NCI-H187 treated with DMSO at 0.1 percent for 48 hours (cell line): ENCODE measurements around the gene KLK2.

Experiments used
- DNase-seq: peaks from one replicate; lab custom pipeline; 2025; lab: John Stamatoyannopoulos, UW

Gene KLK2

GRCh38 chr19:50850738-50851137 lies 22.5 kb upstream of the KLK2 start:
- no peak for DNase-seq

DNA sequence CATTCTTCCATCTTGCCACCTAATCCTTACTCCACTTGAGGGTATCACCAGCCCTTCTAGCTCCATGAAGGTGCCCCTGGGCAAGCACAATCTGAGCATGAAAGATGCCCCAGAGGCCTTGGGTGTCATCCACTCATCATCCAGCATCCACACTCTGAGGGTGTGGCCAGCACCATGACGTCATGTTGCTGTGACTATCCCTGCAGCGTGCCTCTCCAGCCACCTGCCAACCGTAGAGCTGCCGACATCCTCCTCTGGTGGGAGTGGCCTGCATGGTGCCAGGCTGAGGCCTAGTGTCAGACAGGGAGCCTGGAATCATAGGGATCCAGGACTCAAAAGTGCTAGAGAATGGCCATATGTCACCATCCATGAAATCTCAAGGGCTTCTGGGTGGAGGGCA lies 21.6 kb upstream of the KLK2 start:
- no peak for DNase-seq

GRCh38 chr19:50854636-50855410 lies 18.4 kb upstream of the KLK2 start, which contains the start of gene KLK3:
Gene KLK3, plus strand, starts transcription at chr19:50854915. Its CDS starts 41 bp downstream, at chr19:50854956.
- DNase-seq = no peak

DNA sequence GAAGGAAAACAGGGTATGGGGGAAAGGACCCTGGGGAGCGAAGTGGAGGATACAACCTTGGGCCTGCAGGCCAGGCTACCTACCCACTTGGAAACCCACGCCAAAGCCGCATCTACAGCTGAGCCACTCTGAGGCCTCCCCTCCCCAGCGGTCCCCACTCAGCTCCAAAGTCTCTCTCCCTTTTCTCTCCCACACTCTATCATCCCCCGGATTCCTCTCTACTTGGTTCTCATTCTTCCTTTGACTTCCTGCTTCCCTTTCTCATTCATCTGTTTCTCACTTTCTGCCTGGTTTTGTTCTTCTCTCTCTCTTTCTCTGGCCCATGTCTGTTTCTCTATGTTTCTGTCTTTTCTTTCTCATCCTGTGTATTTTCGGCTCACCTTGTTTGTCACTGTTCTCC lies 15.9 kb upstream of the KLK2 start:
- no peak for DNase-seq

GRCh38 chr19:50858886-50859285 lies 14.4 kb upstream of the KLK2 start:
- DNase-seq = peak; percentile 73

DNA sequence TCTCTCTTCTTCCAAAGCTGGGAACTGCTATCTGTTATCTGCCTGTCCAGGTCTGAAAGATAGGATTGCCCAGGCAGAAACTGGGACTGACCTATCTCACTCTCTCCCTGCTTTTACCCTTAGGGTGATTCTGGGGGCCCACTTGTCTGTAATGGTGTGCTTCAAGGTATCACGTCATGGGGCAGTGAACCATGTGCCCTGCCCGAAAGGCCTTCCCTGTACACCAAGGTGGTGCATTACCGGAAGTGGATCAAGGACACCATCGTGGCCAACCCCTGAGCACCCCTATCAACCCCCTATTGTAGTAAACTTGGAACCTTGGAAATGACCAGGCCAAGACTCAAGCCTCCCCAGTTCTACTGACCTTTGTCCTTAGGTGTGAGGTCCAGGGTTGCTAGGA lies 13.4 kb upstream of the KLK2 start:
- DNase-seq = no peak

GRCh38 chr19:50861010-50861409 lies 12.2 kb upstream of the KLK2 start:
- no peak for DNase-seq

GRCh38 chr19:50861496-50862286 lies 11.5 kb upstream of the KLK2 start:
- no peak for DNase-seq

GRCh38 chr19:50869479-50869878 lies 3.8 kb upstream of the KLK2 start:
- DNase-seq = no peak

DNA sequence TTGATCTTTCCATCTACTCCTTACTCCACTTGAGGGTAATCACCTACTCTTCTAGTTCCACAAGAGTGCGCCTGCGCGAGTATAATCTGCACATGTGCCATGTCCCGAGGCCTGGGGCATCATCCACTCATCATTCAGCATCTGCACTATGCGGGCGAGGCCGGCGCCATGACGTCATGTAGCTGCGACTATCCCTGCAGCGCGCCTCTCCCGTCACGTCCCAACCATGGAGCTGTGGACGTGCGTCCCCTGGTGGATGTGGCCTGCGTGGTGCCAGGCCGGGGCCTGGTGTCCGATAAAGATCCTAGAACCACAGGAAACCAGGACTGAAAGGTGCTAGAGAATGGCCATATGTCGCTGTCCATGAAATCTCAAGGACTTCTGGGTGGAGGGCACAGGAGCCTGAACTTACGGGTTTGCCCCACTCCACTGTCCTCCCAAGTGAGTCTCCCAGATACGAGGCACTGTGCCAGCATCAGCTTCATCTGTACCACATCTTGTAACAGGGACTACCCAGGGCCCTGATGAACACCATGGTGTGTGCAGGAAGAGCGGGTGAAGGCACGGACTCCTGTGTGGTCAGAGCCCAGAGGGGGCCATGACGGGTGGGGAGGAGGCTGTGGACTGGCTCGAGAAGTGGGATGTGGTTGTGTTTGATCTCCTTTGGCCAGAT lies 2.7 kb upstream of the KLK2 start:
- DNase-seq = no peak

DNA sequence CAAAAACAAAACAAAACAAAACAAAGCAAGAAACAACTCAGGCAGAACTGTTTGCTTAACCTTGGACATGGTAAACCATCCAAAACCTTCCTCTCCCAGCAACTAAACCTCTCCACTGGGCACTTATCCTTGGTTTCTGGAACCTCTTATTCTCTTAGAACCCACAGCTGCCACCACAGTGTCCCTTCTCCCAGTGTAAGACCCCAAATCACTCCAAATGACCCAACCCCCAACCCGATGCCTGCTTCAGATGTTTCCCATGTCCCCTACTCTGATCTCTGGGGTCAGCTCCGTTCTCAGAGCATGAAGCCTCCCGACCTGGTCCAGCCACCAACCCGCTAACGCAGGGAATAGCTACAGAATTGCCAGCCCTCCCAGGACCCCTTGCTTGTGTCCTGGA lies 972 bp downstream of the KLK2 start:
- DNase-seq = no peak

DNA sequence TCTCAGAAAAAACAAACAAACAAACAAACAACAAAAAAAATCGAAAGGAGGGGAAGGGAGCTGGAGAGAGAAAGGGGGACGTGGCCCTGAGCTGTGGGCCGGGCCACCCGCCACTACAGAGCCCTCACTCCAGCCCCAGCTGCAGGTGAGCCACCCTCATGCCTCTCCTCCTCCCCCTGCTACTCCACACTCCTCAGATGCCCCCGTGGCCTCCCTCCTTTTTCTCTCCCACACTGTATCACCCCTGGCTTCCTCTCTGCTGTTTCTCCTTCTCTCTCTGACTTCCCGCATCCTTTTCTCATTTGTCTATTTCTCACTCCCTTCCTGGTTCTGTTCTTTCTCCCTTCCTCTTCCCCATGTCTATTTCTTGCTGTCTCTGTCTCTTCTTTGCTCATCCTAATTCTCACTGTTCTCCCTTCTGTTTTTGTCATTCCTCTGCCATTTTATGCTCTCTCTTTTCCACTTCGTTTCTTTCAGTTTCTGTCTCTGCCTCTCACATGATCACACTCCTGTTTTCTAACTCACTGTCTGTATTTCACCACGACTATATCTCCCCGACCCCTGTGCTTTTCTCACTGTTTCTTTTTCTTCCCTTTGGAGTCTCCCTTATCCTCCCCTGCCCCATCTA lies 2.7 kb downstream of the KLK2 start:
- DNase-seq = no peak

- no peak for DNase-seq
Observed at GRCh38 chr19:50876456-50876855, 3.2 kb downstream of the KLK2 start.

- DNase-seq = no peak
Observed at GRCh38 chr19:50877338-50877737, 4.1 kb downstream of the KLK2 start.

DNA sequence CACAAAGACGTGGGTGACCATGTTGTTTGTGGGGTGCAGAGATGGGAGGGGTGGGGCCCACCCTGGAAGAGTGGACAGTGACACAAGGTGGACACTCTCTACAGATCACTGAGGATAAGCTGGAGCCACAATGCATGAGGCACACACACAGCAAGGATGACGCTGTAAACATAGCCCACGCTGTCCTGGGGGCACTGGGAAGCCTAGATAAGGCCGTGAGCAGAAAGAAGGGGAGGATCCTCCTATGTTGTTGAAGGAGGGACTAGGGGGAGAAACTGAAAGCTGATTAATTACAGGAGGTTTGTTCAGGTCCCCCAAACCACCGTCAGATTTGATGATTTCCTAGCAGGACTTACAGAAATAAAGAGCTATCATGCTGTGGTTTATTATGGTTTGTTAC lies 5.6 kb downstream of the KLK2 start:
- no peak for DNase-seq

DNA sequence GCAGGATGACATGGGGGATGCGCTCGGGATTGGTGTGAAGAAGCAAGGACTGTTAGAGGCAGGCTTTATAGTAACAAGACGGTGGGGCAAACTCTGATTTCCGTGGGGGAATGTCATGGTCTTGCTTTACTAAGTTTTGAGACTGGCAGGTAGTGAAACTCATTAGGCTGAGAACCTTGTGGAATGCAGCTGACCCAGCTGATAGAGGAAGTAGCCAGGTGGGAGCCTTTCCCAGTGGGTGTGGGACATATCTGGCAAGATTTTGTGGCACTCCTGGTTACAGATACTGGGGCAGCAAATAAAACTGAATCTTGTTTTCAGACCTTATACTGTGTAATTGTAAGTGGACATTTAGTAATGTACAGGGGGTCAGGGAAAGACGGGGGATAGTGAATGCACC lies 7.0 kb downstream of the KLK2 start:
- no peak for DNase-seq

- DNase-seq = no peak
Observed at GRCh38 chr19:50882188-50882587, 8.9 kb downstream of the KLK2 start.

GRCh38 chr19:50889638-50890037 lies 16.4 kb downstream of the KLK2 start:
- DNase-seq = no peak

GRCh38 chr19:50890422-50891252 lies 17.4 kb downstream of the KLK2 start:
- no peak for DNase-seq

GRCh38 chr19:50891253-50891625 lies 18.0 kb downstream of the KLK2 start:
- DNase-seq = no peak

DNA sequence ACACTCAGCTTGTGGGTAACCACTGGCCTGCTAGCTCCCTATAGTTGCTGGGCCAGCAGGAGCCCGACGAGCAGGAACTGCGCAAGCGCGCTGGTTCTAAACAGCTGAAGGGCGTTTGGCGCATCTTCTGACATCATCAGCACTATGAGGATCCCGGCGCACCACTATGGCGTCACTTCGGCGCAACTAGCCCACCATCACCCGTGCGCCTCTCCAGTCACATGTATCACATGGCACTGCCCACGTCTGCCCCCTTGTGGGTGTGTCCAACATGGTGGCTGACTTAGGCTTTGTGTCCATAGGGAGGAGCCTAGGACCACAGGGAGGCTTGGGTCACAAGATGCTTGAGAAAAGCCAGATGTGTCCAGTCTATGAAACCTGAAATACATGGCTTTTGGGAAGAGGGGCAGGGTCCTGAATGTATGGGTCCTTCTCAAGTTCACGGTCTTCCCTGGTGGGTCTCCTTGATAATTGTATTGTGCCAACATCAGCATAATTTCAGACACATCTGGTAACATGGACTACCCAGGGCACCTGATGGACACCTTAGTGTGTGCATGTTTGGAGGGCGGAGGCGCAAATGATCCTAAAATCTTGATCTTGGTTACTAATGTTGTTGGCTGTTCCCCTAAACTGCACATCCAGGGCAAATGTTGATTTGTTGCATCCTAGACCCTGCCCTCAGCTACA lies 20.0 kb downstream of the KLK2 start:
- no peak for DNase-seq
